Renal cortex interstitium (tissue), 11 donors: ENCODE results near the gene HSPB2. TPM values are rescaled to one million over a fixed set of nuclear protein-coding genes. Genes with fewer than 3 reads are reported as not detected.

ENCODE experiments used
- DNase-seq, 11 donors: peaks; one replicate each; pipeline ENCODE4 v3.0.0-alpha.2; 2013; ENCODE audit warnings: low read depth in 9 of 11, low spot score in 4 of 11; ENCODE audit errors: extremely low read depth in 1 of 11
- polyA plus RNA-seq, 3 donors: library from polyadenylated mRNA; unstranded; fragments of 120-200 nt; gene quantifications; one replicate each; pipeline ENCODE4 v1.2.1, GENCODE V29; 2013; ENCODE audit not compliant: insufficient read length in 3 of 3

The HSPB2 gene
- polyA plus RNA-seq, 3 donors, result 1.5 to 2.8 (median 2.6) TPM

- DNase-seq, result no peak
These were observed 1.6 kb upstream of the HSPB2 start for GRCh38 chr11:111910676-111911562.

- DNase-seq, result peak in 4 of 11 donors; percentile 47 to 69 (median 58)
These were observed 752 bp upstream of the HSPB2 start, which contains the start of gene CRYAB for GRCh38 chr11:111911563-111912401. TSS of gene CRYAB (minus strand) at chr11:111911770. CDS start at chr11:111911724, 46 bp downstream.

DNA sequence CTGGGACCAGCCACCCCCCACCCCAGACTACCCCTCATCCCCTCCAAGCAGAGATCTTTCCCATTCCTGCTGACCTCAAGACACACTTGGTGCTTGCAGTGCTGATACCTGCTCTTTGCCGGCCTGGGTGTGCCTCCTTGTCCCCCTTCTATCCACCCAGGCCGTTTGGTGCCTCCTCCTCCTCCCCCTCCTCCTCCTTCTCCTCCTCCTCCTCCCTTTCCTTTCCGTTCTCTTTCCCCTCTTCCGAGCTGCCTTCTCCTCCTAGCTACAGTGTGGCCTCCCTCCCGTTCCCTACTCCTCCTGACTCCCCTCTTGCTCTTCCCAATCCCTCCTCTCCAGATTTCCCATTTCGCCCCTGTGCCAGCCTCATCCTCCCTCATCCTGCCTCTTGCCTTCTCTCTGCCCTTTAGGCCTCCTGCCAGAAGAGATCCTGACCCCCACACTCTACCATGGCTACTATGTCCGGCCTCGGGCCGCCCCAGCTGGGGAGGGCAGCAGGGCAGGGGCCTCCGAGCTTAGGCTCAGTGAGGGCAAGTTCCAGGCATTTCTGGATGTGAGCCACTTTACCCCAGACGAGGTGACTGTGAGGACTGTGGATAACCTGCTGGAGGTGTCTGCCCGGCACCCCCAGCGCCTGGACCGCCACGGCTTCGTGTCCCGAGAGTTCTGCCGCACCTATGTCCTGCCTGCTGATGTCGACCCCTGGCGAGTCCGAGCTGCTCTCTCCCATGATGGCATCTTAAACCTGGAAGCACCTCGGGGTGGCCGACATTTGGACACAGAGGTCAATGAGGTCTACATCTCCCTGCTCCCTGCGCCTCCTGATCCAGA, 712 bp downstream of the HSPB2 start:
- no peak for DNase-seq

- peak in 1 of 11 donors; percentile 70 for DNase-seq
These were observed 1.5 kb downstream of the HSPB2 start for GRCh38 chr11:111913997-111914396.

GRCh38 chr11:111916768-111917167, 4.2 kb downstream of the HSPB2 start:
- no peak for DNase-seq

DNA sequence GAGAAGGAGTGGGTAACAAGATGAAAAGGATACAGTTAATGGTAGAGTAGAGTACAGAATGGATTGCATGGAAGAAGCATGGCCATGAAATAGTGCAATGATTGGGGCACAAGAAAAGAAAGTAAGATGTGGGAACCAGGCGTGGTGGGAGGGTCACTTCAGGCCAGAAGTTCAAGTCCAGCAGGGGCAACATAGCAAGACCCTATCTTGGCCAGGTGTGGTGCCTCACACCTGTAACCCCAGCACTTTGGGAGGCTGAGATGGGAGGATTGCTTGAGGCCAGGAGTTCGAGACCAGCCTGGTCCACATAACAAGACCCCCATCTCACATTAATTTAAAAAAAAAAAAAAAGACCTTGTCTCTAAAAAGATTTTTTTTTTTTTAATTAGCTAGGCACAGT, 4.8 kb downstream of the HSPB2 start:
- no peak for DNase-seq

GRCh38 chr11:111917788-111918187, 5.3 kb downstream of the HSPB2 start:
- no peak for DNase-seq

DNA sequence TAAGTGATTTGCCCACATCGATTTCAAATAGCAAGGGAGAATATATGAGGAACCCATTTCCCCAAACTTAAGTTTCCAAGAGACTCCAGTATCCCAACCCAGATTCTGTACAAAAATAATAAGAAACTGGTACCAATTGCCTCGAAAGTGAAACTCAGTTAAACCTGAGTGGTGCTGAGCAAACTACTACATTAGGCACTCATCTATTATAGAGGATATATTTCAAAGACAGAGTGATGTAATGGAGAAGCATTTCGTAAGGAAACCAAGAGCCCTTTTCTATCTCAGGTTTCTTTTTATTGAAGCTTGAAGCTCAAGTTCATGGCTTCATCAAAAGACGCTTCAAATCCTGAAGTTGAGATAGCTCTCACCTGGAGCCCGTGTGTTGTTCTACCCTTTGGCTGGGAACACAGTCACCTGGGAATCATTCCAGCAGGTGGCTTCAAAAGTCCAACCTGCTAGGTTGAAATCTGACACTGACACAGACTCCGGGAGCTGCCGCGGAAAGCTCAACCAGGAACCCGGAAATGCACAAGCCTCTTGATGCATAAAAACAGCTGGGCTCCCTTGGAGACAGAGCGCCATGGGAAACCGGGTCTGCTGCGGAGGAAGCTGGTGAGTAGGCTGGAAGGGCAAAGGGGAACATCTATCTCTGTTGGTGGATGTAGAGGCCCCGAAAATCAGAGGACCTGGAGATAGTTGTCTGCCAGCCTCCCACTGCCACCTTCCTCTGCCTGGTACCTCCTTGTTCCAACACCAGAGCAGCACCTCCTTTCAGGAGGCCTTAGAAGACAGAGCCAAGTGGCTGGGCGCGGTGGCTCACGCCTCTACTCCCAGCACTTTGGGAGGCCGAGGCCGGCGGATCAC, 6.1 kb downstream of the HSPB2 start, which contains the start of gene C11orf52:
TSS of gene C11orf52 (plus strand) at position 524 of the 867 bp plus-strand sequence. CDS start at position 584, 60 bp downstream.
- DNase-seq, result peak in 10 of 11 donors; percentile 71 to 90 (median 81)

DNA sequence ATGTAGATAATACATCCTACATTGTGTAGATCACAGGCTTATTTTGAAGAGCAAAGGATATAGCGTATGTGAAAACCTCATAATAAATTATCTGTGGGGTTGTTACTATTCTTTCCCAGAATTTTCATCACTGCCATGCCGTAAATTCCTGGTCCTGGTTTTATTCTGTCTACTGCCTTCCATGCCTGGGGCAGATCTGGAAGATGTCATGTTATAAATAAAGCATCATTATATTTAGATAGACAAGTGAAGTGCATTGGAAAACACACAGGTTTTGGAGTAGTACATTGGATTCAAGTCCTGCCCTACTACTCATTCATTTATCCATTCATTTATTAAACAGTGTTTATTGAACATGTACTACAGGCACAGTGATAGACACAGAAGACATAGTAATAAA, 8.4 kb downstream of the HSPB2 start:
- DNase-seq, result no peak

DNA sequence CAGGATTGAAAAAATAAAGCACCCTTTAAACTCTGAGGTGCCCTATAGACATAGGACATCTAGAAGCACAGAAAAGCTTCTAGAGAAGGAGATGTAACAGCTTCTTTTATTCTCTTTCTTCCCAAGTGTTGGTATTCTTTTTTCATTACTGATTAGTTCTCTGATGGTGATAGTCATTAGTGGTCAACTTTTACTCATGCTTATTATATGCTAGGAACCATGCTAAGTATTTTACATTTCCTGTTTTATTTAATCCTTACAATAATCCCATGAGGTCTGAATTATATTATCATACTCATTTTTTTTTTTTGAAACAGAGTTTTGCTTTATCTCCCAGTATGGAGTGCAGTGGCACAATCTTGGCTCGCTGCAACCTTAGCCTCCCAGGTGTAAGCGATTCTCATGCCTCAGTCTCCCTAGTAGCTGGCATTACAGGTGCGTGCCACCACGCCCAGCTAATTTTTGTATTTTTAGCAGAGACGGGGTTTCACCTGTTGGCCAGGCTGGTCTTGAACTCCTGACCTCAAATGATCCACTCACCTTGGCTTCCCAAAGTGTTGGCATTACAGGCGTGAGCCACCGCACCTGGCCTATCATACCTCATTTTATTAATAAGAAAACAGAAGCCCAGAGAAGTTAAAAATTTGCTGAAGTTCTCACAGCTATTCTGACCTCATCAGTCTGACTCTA, 9.2 kb downstream of the HSPB2 start:
- no peak for DNase-seq

- no peak for DNase-seq
These were observed 10.3 kb downstream of the HSPB2 start for GRCh38 chr11:111922803-111923202.

DNA sequence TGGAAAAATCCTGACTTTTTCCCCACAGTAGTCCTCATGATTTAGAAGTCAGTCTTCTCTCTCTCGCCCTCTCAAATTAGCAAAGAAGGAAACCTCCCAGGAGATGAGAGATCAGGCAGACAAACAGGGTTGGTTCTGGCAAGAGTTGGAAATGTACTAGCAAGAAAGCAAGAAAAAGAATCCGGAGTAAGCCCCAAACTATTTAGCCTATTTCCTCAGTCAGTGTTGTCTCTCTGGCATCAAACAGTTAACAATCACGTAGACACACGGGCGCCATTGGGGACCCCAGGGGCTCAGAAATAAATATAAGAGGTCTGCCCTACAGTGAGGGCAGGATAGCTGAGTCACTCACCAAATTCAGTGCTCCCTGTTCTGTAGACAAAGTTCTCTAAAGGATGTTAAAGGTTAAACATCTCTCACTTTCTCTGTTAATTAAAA, 10.8 kb downstream of the HSPB2 start:
- DNase-seq, result no peak

- no peak for DNase-seq
These were observed 11.4 kb downstream of the HSPB2 start for GRCh38 chr11:111923951-111924350.

DNA sequence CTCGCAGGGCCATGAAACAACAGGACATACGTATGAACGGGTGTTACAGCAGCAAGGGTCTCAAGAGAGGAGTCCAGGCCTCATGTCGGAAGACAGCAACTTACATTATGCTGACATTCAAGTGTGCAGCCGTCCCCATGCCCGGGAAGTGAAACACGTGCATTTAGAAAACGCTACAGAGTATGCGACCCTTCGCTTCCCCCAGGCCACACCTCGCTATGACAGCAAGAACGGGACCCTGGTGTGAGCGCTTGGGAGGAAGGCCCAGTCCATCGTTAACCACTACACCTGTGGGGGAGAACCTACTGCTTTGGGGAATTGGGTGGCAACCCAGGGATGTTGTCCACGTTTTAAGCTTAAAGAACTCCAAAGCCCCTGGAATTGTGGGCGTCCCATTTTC, 13.4 kb downstream of the HSPB2 start:
- DNase-seq, result no peak

DNA sequence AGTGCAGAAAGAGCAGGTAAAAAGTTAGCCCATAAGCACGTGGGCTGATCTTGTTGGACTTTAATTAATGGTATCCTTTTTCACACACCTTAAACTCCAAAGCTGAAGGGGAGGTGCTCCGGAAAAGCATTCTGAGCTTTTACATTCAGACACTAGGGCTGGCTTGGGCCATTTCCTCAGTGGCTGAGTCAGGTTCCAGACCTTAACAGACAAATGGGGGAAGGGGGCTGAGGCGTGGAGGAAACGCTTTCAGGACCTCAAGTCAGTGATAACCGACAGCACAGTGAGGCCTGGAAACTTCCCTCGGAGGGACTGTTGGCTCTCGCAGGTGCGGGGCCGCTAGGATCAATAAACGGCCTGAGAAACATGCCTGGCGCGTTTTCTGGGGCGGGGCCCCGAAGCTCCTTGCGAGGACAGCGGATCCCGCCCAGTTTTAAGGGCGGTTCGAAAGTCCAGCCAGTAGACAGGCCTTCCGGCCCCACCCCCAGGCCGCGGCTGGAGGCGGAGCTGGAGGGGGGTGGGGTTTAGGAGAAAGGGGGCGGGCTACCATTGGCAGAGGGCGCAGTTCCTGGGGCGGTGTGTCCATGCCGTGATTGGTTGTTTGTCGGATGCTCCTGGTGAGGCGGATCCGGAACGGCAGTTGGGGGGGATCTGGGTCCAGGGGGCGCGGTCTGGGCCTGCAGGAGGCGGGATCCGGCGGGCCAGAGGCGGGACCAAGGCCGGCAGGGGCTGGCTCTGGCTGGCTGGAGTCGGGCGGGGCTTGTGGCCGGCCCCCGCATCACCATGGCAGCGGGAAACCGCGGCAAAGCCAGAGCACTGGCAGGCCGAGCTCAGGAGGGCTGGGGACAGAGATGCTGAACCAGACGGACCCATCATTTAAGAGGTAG, 14.2 kb downstream of the HSPB2 start:
- peak; percentile 89 to 97 (median 94) for DNase-seq

GRCh38 chr11:111930472-111930871, 17.9 kb downstream of the HSPB2 start:
- no peak for DNase-seq

DNA sequence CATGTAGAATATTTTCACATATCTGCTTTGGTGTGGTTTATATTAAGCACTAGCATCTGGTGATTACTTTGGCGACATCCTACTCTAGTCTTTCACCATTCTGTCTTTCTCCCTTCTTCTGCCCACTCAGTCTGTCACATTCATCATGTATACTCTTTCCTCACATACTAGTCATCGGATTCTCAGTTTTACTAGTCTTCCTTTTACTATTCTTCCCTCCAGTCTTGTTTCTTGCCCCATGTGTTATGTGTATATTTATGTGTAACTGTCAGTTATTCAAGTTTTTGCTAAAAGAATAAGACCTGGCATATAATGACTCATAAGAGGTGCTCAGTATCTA, 20.0 kb downstream of the HSPB2 start:
- no peak for DNase-seq
